Upper lobe of left lung (tissue), 6 donors: ENCODE measurements around the gene ITPKB. TPM values are rescaled to one million over a fixed set of nuclear protein-coding genes. Genes with fewer than 3 reads are reported as not detected.

Experiments
- ATAC-seq, 2 donors: fragments of 200-7000 bp; cut with Tn5 transposase; one replicate each; pipeline ENCODE4 v1.9.1; 2022; ENCODE audit warnings: mild to moderate bottlenecking in 2 of 2, moderate library complexity in 2 of 2; ENCODE audit not compliant: low FRiP score in 2 of 2
- DNase-seq, 2 donors: peaks; one replicate each; pipeline ENCODE4 v3.0.0-alpha.2; 2019 to 2020
- H3K27ac ChIP-seq, 4 donors: fragments of 200-600 bp; sonication (generic); one replicate each; pipeline ENCODE4 v1.5.1; 2016 to 2019
- H3K27me3 ChIP-seq, 4 donors: fragments of 200-600 bp; sonication (generic); one replicate each; pipeline ENCODE4 v1.5.1; 2017 to 2019
- H3K36me3 ChIP-seq, 4 donors: fragments of 200-600 bp; sonication (generic); one replicate each; pipeline ENCODE4 v1.5.1; 2016 to 2019
- H3K4me1 ChIP-seq, 4 donors: fragments of 200-600 bp; sonication (generic); one replicate each; pipeline ENCODE4 v1.5.1; 2018 to 2019
- H3K4me3 ChIP-seq, 4 donors: fragments of 200-600 bp; sonication (generic); one replicate each; pipeline ENCODE4 v1.5.1; 2017 to 2019; ENCODE audit warnings: mild to moderate bottlenecking in 2 of 4, moderate library complexity in 1 of 4
- H3K9me3 ChIP-seq, 4 donors: fragments of 200-600 bp; sonication (generic); one replicate each; pipeline ENCODE4 v1.5.1; 2018 to 2019
- EP300 ChIP-seq, 4 donors: sonication (generic); formaldehyde crosslinking; IDR thresholded peaks; one replicate each; pipeline ENCODE4 v1.5.1; 2017; ENCODE audit warnings: antibody characterized with exemption in 4 of 4, control low read depth in 2 of 4
- POLR2A ChIP-seq, 4 donors: fragments of 450-650 bp; IDR thresholded peaks; one replicate each; pipeline ENCODE4 v1.5.1; 2016 to 2017; ENCODE audit warnings: antibody characterized with exemption in 4 of 4, mild to moderate bottlenecking in 2 of 4
- POLR2AphosphoS5 ChIP-seq, 2 donors: sonication (generic); formaldehyde crosslinking; IDR thresholded peaks; one replicate each; pipeline ENCODE4 v1.5.1; 2017; ENCODE audit warnings: antibody characterized with exemption in 2 of 2
- WGBS, 2 donors: methylation state at CpG; one replicate each; pipeline ENCODE4 v1.1.5; 2017 to 2018; 5-methylcytosine and 5-hydroxymethylcytosine counted together
- total RNA-seq, 6 donors: library from RNA; depleted of rRNA in 4 of 6; stranded (reverse); fragments of >200 nt in 4 of 6; gene quantifications; one replicate each; pipeline versions ENCODE4 v1.1.0 to v1.2.1, GENCODE V29; 2016 to 2021
- TF ChIP-seq, protein P1 (sequence below), 6 experiments: fragments of 450-650 bp in 4 of 6; fragments of 200-600 bp in 2 of 6; sonication (generic) in 2 of 6; IDR thresholded peaks; one replicate each; pipeline ENCODE4 v1.5.1; 2016 to 2019; ENCODE audit warnings: antibody characterized with exemption in 6 of 6
- donor health status: DM: no; HTN: no; CAD: no; lungs with moderate emphysema.
- donor health status: DM: no; HTN: yes; CAD: no; lungs with severe emphysema.

Gene ITPKB
- total RNA-seq, 6 donors from 2014 or later: 19.8 to 62.9 (median 45.8) TPM

DNA sequence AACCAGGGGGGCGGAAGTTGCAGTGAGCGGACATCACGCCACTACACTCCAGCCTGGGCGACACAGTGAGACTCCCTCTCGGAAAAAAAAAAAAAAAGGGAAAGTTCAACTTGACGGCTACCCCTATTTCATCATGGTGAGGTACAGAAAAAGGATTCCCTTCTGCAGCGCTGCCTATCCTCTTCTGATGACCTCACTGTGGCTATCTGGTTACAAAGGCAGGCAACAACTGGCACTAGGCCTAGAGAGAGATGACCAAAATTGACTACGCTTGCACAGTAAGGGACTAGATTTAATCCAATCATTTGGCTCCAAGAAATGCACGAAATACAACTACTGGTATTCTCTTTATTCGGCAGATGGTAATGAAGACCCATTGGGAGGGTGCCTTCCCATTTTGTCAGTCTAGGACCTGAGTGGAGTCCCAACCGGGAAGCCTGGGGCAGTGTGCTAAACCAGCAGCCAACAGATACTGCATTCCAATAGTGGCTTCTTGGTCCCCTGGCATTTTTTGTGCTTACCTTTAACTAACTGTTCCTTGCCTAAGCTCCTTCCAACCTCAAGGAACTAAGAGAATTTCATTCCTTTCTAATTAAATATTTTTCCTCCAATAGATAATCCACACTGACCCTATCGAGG lies 36.6 kb downstream of the ITPKB start:
- Histone ChIP-seq H3K4me3 (peak overlapping the region in 3 of 4 donors; percentile 49 to 79 (median 62)), H3K9me3 (no peaks in the 10 kb centered on the region), H3K36me3 (peaks cover 0 to 7% (median 2%) of the 10 kb centered on the region in 4 donors), H3K4me1 (peaks cover 19 to 35% (median 20%) of the 10 kb centered on the region in 4 donors), H3K27me3 (no peaks in the 10 kb centered on the region), H3K27ac (peak overlapping the region; percentile 94 to 99 (median 98))
- ATAC-seq (peak in 1 of 2 donors; percentile 80), DNase-seq (no peak)
- 62 to 79% methylated on average over 12 of the region's 12 CpGs for WGBS, 2 donors
- no peak for TF ChIP-seq EP300 (IDR thresholded peaks at IDR 0.05)
- no peak for TF ChIP-seq POLR2A (IDR thresholded peaks at IDR 0.05)
- TF ChIP-seq, protein P1, sequence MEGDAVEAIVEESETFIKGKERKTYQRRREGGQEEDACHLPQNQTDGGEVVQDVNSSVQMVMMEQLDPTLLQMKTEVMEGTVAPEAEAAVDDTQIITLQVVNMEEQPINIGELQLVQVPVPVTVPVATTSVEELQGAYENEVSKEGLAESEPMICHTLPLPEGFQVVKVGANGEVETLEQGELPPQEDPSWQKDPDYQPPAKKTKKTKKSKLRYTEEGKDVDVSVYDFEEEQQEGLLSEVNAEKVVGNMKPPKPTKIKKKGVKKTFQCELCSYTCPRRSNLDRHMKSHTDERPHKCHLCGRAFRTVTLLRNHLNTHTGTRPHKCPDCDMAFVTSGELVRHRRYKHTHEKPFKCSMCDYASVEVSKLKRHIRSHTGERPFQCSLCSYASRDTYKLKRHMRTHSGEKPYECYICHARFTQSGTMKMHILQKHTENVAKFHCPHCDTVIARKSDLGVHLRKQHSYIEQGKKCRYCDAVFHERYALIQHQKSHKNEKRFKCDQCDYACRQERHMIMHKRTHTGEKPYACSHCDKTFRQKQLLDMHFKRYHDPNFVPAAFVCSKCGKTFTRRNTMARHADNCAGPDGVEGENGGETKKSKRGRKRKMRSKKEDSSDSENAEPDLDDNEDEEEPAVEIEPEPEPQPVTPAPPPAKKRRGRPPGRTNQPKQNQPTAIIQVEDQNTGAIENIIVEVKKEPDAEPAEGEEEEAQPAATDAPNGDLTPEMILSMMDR (IDR thresholded peaks at IDR 0.05): no peak
- TF ChIP-seq POLR2AphosphoS5 (IDR thresholded peaks at IDR 0.05): no peak

DNA sequence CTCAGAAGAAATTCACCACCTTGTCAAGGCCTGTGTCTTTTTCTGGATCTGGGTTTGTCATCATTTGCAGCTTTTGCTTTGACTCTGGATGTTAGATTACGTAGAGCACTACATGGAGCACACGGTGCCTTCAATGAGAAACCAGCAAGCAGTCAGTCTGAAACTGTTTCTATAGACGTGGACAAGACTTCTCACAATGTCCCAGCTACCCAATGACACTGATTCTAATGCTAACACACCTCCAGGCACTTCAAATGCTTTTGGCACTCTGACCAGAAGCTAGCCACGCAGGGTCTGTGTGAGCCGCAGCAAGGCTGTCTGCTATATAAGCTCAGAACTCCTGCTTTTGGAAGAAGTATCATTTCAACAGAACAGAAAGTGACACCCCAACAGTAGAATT lies 38.2 kb downstream of the ITPKB start:
- TF ChIP-seq, protein P1 (IDR thresholded peaks at IDR 0.05): no peak
- no peak for TF ChIP-seq EP300 (IDR thresholded peaks at IDR 0.05)
- TF ChIP-seq POLR2A (IDR thresholded peaks at IDR 0.05): no peak
- TF ChIP-seq POLR2AphosphoS5 (IDR thresholded peaks at IDR 0.05): no peak
- peaks cover 19 to 30% (median 23%) of the 10 kb centered on the region in 4 donors for H3K4me1 ChIP-seq
- H3K4me3 ChIP-seq: no peak overlapping the region
- ATAC-seq (no peak), DNase-seq (no peak)
- no peak overlapping the region for H3K27ac ChIP-seq
- WGBS, 2 donors: 90 to 93% methylated on average over 4 to 5 of the region's 5 CpGs
- H3K9me3 ChIP-seq: no peaks in the 10 kb centered on the region
- H3K27me3 ChIP-seq: no peaks in the 10 kb centered on the region
- H3K36me3 ChIP-seq: peaks cover 0 to 7% (median 2%) of the 10 kb centered on the region in 4 donors

DNA sequence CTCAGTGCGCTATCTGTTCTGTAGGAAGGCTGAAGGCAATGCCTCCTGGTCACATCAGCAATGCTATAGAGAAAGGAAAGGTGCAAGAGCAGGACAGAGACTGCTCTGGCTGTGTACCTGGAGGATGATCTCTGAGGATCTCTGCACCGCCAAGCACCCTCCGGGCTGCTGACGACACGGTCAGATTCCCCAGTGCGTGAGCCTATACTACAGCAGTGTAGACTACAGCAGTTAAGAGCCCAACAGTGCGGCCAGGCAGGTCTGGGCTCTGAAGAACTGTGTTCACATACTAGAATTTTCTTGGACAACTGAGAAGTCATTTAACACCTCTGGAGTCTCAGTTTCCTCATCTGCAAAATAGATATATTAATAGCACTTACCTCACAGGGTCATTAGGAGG lies 39.9 kb downstream of the ITPKB start:
- Histone ChIP-seq H3K27me3 (no peaks in the 10 kb centered on the region), H3K4me3 (no peak overlapping the region), H3K36me3 (peaks cover 0 to 7% (median 2%) of the 10 kb centered on the region in 4 donors), H3K4me1 (peaks cover 18 to 26% (median 21%) of the 10 kb centered on the region in 4 donors), H3K27ac (no peak overlapping the region), H3K9me3 (no peaks in the 10 kb centered on the region)
- DNase-seq: no peak
- ATAC-seq: no peak
- TF ChIP-seq POLR2A (IDR thresholded peaks at IDR 0.05) (no peak), EP300 (IDR thresholded peaks at IDR 0.05) (no peak), POLR2AphosphoS5 (IDR thresholded peaks at IDR 0.05) (no peak)
- TF ChIP-seq, protein P1 (IDR thresholded peaks at IDR 0.05): no peak
- 95 to 98% methylated on average over 7 of the region's 7 CpGs for WGBS, 2 donors

DNA sequence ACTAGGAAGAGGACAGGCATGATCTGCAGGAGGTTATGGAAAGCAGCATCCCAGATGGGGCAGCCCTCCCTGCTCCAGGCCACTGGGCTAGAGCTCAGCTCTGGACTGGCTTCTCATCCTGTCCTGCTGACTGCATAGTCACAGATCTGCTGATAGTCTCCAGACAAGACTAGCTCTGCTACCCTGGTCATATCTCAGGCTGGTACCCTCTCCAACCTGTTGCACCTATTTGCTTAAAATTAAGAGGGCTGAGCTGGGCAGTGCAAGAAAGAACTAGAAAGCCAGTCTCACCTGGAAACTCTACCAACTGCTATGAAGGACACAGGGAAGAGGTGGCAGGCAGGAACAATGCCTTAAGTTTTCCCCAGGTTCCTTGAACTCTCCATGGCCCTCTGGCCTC lies 40.4 kb downstream of the ITPKB start:
- Histone ChIP-seq H3K27ac (no peak overlapping the region), H3K4me3 (no peak overlapping the region), H3K9me3 (no peaks in the 10 kb centered on the region), H3K36me3 (peaks cover 0 to 7% (median 2%) of the 10 kb centered on the region in 4 donors), H3K4me1 (peaks cover 14 to 21% (median 16%) of the 10 kb centered on the region in 4 donors), H3K27me3 (no peaks in the 10 kb centered on the region)
- ATAC-seq: no peak
- no peak for DNase-seq
- no peak for TF ChIP-seq POLR2A (IDR thresholded peaks at IDR 0.05)
- TF ChIP-seq POLR2AphosphoS5 (IDR thresholded peaks at IDR 0.05): no peak
- no peak for TF ChIP-seq EP300 (IDR thresholded peaks at IDR 0.05)
- TF ChIP-seq, protein P1 (IDR thresholded peaks at IDR 0.05): no peak
